Hematopoietic multipotent progenitor cell treated with erythropoietin and hydrocortisone succinate and interleukin-3 and kit ligand, for 17 days (in vitro differentiated cells): ENCODE results near the gene ZFP36.
"Not testable (repeated sequence)": the region's sequence is repeated elsewhere in the genome, so short reads cannot be mapped to it uniquely, and the experiment has no call there.

Experiments
- DNase-seq: peaks from one replicate; pipeline ENCODE4 v3.0.0-alpha.2; 2015; ENCODE audit warnings: low spot score

Gene ZFP36, protein sequence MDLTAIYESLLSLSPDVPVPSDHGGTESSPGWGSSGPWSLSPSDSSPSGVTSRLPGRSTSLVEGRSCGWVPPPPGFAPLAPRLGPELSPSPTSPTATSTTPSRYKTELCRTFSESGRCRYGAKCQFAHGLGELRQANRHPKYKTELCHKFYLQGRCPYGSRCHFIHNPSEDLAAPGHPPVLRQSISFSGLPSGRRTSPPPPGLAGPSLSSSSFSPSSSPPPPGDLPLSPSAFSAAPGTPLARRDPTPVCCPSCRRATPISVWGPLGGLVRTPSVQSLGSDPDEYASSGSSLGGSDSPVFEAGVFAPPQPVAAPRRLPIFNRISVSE

DNA sequence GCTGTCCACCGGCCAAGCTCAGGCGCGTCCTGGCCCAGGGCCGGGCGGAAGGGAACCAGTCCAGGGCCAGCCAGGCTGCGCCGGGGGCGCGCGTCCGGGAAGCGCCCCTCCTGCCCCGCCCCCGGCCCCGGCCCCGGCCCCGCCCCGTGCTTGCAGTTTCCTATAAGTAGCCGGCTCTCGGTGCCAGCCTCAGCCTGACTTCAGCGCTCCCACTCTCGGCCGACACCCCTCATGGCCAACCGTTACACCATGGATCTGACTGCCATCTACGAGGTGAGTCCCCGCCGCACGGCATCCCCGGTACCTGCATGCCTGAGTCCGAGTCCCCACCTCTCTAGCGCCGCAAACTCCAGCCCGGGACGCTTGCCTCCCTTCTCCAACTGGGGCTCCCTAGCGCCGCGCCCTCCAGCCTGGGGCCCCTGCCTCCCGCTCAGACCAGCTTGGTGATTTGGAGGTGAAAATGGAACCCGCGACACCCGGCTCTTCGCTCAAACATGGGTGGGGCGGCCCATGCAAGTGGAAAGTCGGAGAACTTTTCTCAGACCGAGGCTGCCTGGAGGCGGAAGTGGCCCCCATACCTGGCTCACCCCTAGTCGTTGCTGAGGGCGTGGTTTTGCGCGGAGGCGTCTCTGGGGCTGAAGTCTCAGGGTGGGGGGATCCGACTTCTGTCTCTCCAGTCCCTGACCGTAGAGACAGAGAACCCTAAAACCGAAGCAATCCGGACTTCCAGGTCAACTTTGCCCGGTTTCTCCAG, at the start of gene ZFP36:
TSS of gene ZFP36 (plus strand) at position 192 of the 754 bp plus-strand sequence. CDS start at position 250, 58 bp downstream.
- peak; percentile 77 for DNase-seq

DNA sequence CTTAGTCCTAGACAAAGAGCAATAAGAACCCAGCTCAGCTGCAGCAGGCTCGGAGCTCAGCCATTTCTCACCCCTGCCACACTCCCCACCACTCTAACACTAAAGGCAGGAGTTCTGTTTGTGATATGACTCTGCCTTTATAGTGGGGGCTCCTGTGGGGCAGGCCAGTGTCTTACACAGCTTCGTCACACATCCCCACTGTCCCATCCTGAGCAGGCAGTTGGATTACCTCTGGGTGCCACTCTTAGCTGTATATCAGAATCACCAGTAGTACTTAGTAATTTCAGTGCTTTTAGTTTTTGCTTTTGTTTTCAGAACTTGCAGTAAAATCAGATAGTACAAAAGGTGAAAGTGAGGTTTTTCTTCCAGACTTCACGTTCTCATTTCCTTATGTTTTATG, 47.6 kb upstream of the ZFP36 start:
- DNase-seq: no peak

DNA sequence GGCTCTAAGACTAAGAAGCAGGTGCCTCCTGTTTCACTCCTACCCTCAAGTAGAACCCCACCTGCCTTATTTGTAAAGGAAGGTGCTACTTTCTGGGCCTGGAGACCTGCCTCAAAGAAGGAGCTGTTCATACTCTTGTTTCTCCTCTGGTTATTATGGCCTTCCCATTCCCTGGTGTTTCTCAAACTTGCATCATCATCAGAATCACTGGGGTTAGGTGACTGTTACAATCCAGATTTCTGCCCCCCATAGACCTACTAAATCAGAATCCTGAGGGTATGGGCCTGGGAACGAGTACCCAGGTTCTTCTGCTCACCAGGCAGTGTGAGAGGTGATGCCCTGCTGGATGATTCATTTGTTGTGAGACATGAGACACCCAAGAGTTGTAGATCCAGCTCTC, 46.0 kb upstream of the ZFP36 start:
- DNase-seq: no peak

DNA sequence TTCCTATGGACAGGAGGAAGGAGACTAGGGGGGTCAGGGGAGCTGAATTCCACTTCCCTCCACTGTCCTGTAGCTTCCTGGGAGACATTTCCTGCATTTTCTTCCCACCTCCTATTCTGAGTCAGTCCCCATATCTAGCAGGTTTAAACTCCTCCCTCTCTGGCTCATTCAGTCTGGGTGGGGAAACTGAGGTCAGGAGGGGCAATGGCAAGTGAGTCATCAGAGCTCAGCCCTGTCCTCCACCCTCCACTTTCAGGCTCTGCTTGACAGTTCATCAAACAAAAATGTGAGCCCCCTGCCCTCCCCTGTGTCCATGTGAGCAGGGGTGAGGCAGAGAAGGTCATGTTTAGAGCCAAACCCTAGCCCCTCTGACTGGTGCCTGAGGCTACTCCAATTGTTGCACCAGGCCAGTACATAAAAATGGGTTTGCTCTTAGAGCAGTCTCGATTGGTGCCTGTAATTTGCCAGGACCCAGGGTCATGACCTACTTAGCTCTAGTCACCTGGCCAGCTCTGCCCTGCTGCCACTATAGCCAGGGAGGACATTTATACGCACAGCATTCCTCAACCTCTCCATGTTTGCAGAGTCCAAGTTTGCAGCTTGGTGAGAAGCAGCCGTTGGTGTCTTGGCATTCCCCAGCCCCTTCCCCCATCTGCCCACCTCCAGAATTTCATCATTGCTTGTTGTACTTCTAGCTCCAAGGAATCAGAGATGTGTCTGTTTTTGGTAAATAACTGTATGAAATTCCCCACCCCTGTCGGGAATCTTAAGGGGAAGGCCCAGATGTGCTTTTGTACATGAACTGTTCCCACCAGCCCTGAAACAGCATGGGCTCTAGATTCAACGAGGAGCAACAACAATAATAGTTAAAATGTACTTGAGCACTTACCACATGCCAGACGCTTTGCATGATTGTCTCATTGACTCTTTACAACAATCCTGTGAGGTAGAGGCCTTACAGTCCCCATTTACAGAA, 43.7 kb upstream of the ZFP36 start:
- no peak for DNase-seq

DNA sequence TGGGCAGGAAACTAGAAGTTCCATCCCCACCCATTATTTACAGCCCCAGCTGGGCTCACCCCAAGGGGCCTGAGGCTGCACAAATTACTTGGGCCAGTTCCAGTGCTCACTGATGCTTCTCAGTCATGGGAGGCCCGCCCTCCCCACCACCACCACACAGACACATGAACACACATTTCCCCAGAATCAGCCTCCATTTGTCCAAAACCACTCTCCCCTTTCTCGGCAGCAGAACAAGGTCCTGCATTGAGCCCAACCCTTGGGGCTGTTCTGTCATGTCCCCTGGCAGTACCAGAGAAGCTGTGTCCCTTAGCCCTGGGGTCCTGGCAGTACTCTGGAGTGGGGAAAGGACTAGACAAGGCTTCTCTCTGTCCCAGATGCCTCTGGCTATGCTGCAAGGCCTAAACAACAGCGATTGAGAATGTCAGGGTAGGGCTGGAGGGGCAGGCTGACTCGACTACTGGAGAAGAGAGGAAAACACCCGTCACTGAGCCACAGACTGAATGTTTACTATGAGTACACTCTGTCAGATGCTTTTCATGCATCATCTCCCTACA, 42.7 kb upstream of the ZFP36 start:
- peak; percentile 52 for DNase-seq

DNA sequence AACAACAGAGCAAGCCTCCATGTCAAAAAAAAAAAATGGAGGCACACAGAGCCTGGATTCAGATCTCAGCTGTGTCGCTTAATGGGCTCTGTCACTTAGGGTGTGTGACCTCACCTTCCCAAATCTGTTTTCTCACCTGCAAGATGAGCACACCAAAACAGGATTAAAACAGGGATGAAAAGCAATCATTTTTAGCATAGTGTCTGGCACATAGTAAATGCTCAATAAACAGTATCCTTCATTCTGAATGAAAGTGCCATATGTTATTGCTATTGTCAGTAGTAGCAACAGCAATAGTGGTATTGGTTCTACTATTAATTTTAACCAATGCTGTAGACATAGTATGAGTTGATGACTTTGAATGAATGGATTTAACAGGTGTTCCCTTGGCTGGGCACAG, 41.1 kb upstream of the ZFP36 start:
- no peak for DNase-seq

DNA sequence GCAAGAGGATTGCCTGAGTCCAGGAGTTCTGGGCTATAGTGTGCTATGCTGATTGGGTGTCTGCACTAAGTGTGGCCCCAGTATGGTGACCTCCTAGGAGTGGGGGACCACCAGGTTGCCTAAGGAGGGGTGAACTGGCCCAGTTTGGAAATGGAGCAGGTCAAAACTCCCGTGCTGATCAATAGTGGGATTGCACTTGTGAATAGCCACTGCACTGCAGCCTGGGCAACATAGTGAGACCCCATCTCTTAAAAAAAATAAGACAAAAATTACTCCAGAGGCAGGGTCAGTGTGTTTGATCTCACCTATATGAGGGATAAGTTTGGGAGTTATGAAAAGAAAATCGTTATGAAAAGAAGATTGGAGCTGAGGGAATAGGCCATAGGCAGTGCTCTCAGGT, 37.4 kb upstream of the ZFP36 start:
- no peak for DNase-seq

DNA sequence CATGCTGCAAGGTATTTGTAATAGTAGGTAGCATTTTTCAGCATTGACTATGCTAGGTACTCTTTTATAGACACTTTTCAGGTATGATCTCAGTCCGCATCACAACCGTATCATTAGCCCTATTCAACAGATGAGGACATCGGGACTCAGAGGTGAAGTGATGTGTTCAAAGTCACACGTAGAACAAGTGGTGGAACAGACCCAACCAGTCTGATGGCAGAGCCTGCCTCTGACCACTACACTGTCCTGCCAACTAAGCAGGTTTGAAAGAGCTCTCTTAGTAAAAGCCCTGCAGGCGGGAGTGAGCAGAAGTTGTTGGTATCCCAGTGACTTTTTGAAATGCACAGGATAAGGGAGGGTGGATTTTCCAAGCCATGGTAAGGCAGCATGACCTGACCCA, 35.9 kb upstream of the ZFP36 start:
- DNase-seq: no peak

DNA sequence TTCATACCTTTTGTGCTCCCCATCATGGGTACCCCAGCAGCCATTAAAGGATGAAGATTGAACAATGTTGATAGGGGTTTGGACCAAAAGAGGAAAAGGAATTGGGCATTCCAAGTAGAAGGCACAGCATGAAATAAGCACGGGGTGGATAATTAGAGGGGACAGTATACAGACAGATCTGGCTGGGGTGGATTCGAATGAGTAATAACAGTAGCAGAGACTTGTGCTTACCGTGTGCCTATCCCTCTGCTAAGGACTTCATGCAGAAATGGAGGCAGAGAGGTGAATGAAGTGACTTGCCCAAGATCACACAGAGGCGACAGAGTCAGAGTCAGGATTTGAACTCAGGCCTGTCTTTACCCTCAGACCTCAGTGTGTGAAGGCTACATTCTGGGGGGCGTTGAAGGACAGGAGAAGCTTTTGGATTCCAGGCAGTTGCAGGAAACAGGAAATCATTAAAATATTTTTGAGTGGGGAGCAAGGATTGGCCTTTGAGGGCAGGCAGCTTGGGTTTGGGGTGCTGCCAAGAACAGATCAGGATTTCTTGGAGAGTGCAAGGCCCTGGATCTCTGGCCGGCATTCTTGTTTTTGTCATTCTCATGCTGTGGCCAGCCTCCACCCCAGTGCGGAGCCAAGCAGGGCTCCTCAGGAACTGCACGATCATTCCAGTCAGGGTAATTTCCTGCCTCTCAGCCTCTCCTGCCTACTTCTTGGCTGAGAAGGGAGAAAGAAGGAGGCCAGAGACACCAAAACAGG, 34.4 kb upstream of the ZFP36 start:
- no peak for DNase-seq

DNA sequence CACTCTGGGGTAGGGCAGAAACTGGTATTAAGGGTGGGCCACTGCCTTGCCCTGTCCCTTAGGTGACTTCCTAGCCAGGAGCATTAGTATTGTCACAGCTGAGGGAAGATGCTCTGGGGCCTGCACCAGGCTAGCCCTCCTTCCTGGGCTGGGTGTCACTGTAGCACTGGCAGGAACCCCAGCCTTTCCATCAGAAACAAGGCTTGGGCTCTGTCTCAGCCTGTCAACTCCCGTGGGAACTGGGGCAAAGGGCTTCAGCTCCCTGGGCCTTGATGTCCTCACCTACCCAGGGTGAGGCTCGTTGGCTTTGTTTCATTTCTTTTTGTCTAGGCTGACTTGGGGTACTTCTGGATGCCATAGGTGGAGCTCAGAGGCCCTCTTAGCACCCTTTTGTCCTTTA, 33.7 kb upstream of the ZFP36 start:
- DNase-seq: no peak

DNA sequence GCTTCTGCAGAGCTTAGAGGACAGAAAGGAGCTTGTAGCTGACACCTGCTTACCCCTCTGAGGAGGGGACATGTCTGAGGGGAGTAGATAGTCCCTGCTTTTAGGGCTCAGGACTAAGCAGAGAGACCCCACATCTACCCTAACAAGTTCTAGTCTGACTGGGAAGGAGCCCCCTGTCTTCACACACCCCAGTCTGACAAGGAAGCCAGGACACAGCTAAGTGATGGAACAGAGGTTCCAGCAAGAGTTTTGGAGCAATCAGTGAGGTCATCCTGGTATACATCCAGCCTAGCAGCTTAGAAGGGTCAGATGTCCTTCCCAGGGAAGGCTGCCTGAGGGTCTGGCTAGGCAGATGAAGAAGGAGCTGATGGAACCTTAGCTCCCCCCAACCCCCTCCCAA, 30.7 kb upstream of the ZFP36 start:
- no peak for DNase-seq

DNA sequence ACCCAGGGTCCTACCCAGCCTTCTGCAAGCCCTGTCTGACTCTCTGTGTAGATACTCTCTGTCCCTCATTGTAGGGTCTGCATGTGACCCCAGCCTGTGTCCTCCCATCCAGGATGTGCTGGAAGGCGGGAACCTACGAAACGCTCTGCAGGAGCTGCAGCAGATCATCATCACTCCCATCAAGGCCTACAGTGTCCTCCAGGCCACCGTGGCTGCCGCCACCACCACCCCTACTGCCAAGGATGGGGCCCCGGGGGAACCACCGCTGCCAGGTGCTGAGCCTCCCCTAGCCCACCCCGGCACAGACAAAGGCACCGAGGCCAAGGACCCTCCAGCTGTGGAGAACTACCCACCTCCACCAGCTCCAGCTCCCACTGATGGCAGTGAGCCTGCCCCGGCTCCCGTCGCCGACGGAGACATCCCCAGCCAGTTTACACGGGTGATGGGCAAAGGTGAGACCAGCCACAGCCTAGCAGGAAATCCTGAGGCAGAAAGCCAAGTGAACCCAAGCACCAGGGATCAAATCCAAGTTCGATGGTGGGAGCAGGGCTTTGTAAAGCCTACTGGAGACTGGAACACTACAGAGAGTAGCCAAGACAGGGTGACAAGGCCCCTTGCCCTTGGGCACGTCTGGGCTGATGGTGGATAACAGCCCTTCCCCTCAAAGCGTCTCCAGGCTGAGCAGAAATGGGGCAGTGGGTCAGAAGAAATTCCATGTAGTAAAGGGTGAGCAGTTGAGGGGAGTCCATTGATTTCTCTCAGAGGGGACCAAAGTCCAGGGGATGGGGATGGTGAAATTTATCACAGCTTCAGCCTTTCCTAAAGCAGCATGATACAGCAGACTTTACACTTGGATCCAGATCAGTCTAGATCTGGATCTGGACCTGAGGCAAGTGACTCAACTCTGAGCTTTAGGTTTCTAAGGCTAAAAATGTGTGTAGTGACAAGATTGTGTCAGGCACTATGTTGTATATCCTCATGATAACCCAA, 29.0 kb upstream of the ZFP36 start:
- DNase-seq: no peak

DNA sequence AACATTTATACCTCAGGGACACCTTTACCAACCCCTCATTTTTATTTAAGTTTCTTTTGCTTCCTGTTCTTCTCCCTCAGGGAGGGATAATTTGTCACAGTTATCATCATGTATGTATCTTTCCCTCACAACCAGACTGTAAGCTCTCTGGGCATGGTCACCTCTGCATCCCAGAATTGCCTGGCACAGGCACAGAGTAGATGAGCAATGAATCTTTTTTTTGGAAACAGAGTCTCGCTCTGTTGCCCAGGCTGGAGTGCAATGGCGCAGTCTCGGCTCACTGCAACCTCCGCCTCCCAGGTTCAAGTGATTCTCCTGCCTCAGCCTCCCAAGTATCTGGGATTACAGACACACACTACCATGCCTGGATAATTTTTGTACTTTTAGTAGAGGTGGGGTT, 27.3 kb upstream of the ZFP36 start:
- not testable (repeated sequence) for DNase-seq

DNA sequence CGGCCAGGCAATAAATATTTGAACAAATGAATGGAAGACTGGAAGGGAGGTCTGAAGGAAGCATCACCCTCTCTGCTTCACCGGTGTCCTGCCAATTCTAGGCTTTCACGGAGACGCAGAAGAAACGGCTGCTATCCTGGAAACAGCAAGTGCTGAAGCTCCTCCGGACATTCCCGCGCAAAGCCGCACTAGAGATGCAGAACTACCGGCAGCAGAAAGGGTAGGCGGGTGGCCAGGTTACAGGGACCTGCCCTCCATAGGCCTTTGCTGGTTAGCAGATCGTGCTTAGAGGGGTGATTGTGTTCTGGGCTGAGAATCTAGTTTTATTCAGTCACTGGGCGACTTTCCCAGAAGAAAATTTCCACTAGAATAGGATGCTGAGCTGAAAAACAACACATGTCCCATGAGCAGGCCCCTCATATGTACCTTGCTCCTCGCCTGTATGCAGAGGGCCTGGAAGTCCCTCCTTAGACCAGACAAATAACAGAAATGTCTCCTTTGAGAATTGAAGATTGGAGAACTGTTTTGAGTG, 26.7 kb upstream of the ZFP36 start:
- DNase-seq: no peak

DNA sequence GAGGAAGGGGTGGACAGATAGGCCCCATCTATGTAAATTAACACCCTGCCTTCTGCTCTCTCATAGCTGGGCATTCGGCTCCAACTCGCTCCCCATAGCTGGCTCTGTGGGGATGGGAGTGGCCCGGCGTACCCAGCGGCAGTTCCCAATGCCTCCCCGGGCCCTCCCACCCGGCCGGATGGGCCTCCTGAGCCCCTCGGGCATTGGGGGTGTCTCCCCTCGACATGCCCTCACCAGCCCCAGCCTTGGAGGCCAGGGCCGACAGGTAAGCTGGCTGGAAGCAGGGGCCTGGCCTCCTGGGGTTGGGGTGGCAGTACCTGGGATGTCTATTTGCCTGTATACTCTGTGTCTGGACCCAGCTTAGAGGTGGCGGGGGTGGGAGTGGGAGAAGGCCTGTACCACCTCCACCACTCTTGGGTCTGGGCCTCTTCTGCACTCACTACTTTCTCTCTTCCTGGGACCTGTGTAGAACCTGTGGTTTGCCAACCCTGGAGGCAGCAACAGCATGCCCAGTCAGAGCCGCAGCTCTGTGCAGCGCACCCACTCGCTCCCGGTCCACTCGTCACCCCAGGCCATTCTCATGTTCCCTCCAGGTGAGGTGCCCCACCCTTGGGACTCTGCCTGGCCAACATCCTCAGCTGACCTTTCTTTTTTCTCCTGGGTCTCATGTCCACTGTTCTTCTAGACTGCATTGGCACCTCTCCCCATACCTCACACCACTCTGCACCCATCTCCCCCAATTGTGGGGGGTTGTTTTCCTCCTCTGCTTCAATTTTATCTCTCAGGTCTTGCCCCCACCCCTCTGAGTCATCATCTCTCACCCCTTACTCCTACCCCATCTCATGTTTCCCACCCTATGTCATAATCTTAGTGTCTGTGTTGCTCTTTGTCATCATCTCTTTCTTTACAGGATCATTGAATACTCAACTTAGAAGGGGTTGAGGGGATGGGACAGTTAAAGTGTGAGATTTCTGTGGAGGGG, 25.8 kb upstream of the ZFP36 start:
- DNase-seq: no peak

DNA sequence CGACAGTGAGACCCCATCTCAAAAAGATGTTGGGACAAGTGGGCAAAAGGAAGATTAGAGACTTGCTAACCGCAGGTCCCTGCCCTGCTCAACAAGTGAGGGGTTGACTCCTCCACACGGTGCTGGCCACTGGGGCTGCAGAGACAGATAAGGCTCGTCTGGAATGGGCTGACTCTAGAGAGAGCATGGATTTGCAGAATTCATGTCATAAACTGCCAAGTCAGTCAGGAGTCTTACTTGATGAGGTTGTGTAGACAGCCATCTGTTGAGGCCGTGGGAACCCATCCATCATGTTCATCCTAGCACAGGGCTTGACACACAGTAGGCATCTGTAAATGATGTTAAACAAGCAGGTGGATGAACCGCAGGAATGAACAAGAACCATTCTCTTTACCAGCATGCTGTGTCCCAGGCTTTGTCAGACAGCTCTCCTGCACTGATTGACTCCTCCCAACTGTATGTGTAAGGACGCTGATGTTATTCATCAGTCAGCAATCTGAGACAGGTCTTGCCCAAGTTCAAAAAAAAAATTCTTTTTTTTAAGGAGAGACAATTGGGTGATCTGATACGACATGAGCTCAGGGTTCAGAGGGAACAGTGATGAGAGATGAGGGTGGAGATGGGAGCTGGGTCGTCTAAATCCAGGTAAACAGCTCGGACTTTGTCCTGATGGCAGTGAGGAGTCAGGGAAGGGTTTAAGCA, 24.6 kb upstream of the ZFP36 start:
- no peak for DNase-seq

DNA sequence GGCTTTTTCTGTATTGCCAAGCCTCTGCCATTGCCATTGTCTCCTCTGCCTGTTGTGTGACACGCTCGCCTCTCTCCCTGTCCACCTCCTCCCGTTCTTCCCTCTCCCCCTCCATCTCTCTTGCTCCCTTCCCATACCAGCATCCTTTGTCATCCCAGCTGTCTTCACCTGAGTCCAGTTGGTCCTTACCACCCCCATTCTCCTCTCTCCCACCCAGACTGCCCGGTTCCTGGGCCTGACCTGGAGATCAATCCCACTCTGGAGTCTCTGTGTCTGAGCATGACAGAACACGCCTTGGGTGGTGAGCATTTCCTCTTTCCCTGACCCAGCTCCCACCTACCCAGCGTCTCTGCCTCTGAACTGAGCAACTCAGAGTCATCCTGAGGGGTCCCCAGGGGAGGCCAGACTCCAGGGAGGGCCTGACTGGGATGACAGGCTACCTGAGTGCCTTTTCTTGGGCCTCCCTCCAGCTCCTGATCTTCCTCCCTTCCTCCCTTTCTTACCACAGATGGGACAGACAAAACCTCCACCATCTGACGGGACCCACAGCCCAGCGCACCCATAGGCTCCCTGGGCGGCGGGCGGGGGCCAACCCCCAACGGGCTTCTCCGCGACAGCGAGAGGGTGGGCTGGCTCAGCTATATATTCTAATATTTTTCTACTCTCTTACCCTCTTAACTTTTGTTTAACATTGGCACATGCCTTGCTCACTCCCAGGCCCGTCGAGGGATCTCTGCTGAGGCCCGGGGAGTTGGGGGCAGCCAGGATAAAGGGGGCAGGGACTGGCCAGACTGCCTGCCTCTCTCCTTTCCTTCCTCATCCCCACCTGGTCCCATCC, 23.4 kb upstream of the ZFP36 start:
- no peak for DNase-seq
